B cell (primary cell): ENCODE data around the gene CTDSPL2.

Experiments used
- EZH2 ChIP-seq: IDR thresholded peaks from 2 replicates; pipeline ENCODE4 v1.6.1; 2012; ENCODE audit warnings: borderline replicate concordance, low read depth, mild to moderate bottlenecking, moderate library complexity, low read length; ENCODE audit not compliant: insufficient read depth, poor library complexity, severe bottlenecking
- TF ChIP-seq, protein P1 (sequence below): fragments of 200-600 bp; IDR thresholded peaks from one replicate; pipeline ENCODE4 v1.8.0; 2022; ENCODE audit warnings: antibody characterized with exemption, mild to moderate bottlenecking

DNA sequence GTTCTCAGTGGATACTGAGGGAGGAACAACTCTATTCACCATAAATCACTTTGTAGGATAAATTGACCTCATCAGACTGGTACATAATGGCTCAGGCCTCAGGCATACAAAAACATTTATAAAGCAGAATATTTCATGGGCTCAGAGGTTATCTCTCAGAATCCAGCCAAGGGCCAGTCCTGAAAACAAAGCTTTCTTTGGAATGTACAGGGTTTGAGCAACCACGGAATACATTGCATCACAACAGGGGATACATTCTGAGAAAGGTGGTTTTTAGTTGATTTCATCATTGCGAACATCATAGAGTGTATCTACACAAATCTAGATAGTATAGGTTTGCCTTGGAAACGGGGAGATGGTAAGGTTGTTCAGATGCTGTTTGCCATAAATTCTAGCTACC lies 33.4 kb upstream of the CTDSPL2 start:
- TF ChIP-seq EZH2 = no peak
- TF ChIP-seq, protein P1, sequence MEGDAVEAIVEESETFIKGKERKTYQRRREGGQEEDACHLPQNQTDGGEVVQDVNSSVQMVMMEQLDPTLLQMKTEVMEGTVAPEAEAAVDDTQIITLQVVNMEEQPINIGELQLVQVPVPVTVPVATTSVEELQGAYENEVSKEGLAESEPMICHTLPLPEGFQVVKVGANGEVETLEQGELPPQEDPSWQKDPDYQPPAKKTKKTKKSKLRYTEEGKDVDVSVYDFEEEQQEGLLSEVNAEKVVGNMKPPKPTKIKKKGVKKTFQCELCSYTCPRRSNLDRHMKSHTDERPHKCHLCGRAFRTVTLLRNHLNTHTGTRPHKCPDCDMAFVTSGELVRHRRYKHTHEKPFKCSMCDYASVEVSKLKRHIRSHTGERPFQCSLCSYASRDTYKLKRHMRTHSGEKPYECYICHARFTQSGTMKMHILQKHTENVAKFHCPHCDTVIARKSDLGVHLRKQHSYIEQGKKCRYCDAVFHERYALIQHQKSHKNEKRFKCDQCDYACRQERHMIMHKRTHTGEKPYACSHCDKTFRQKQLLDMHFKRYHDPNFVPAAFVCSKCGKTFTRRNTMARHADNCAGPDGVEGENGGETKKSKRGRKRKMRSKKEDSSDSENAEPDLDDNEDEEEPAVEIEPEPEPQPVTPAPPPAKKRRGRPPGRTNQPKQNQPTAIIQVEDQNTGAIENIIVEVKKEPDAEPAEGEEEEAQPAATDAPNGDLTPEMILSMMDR = no peak
